HEK293 (cell line): ENCODE measurements around the gene QRICH2.
A peak's percentile ranks its signal among the peaks of the same experiment; 100 is the strongest.

Experiments used
- EGR2 ChIP-seq: fragments of 450-650 bp; formaldehyde crosslinking; IDR thresholded peaks from 2 replicates; pipeline ENCODE4 v1.5.1; 2016; ENCODE audit warnings: low read depth, missing biosample characterization, missing genetic modification characterization
- KLF16 ChIP-seq: fragments of 450-650 bp; formaldehyde crosslinking; IDR thresholded peaks from 2 replicates; pipeline ENCODE4 v1.5.1; 2017; ENCODE audit warnings: missing biosample characterization, missing genetic modification characterization
- PRDM6 ChIP-seq: fragments of 450-650 bp; formaldehyde crosslinking; IDR thresholded peaks from 2 replicates; pipeline ENCODE4 v1.5.1; 2017; ENCODE audit warnings: missing biosample characterization, missing genetic modification characterization
- SALL2 ChIP-seq: fragments of 450-650 bp; formaldehyde crosslinking; IDR thresholded peaks from 2 replicates; pipeline ENCODE4 v1.5.0; 2017; ENCODE audit warnings: missing biosample characterization, mild to moderate bottlenecking, missing genetic modification characterization, borderline replicate concordance
- SCRT2 ChIP-seq: fragments of 450-650 bp; formaldehyde crosslinking; IDR thresholded peaks from 2 replicates; pipeline ENCODE4 v1.5.1; 2016; ENCODE audit warnings: missing biosample characterization, missing genetic modification characterization
- SP7 ChIP-seq: fragments of 450-650 bp; formaldehyde crosslinking; IDR thresholded peaks from 2 replicates; pipeline ENCODE4 v1.5.1; 2016; ENCODE audit warnings: missing biosample characterization, missing genetic modification characterization
- TRIM28 ChIP-seq: IDR thresholded peaks from 2 replicates; pipeline ENCODE4 v1.6.1; 2011; ENCODE audit warnings: low read length, control low read depth, borderline replicate concordance
- WT1 ChIP-seq: fragments of 450-650 bp; formaldehyde crosslinking; IDR thresholded peaks from 2 replicates; pipeline ENCODE4 v1.5.1; 2016; ENCODE audit warnings: missing biosample characterization, missing genetic modification characterization
- ZBTB44 ChIP-seq: fragments of 450-650 bp; IDR thresholded peaks from 2 replicates; pipeline ENCODE4 v1.5.1; 2018; ENCODE audit warnings: missing biosample characterization, mild to moderate bottlenecking, missing genetic modification characterization
- ZBTB7A ChIP-seq: fragments of 450-650 bp; formaldehyde crosslinking; IDR thresholded peaks from 2 replicates; pipeline ENCODE4 v1.5.1; 2016; ENCODE audit warnings: low read depth, missing biosample characterization, missing genetic modification characterization
- ZFP3 ChIP-seq: fragments of 450-650 bp; formaldehyde crosslinking; IDR thresholded peaks from 2 replicates; pipeline ENCODE4 v1.5.1; 2016; ENCODE audit warnings: low read depth, missing biosample characterization, missing genetic modification characterization
- ZNF146 ChIP-seq: fragments of 450-650 bp; formaldehyde crosslinking; IDR thresholded peaks from 2 replicates; pipeline ENCODE4 v1.5.1; 2016; ENCODE audit warnings: missing biosample characterization, missing genetic modification characterization
- ZNF184 ChIP-seq: fragments of 450-650 bp; IDR thresholded peaks from 2 replicates; pipeline ENCODE4 v1.5.1; 2018; ENCODE audit warnings: missing biosample characterization, mild to moderate bottlenecking, missing genetic modification characterization
- ZNF239 ChIP-seq: fragments of 450-650 bp; formaldehyde crosslinking; IDR thresholded peaks from 2 replicates; pipeline ENCODE4 v1.5.1; 2016; ENCODE audit warnings: missing biosample characterization, missing genetic modification characterization
- ZNF280D ChIP-seq: fragments of 450-650 bp; formaldehyde crosslinking; IDR thresholded peaks from 2 replicates; pipeline ENCODE4 v1.5.1; 2016; ENCODE audit warnings: missing biosample characterization, missing genetic modification characterization
- ZNF398 ChIP-seq: fragments of 450-650 bp; formaldehyde crosslinking; IDR thresholded peaks from 2 replicates; pipeline ENCODE4 v1.5.1; 2017; ENCODE audit warnings: missing biosample characterization, missing genetic modification characterization
- ZNF423 ChIP-seq: fragments of 450-650 bp; formaldehyde crosslinking; IDR thresholded peaks from 2 replicates; pipeline ENCODE4 v1.5.1; 2016; ENCODE audit warnings: missing biosample characterization, missing genetic modification characterization
- ZNF449 ChIP-seq: fragments of 450-650 bp; formaldehyde crosslinking; IDR thresholded peaks from 2 replicates; pipeline ENCODE4 v1.5.1; 2017; ENCODE audit warnings: missing biosample characterization, mild to moderate bottlenecking, missing genetic modification characterization, moderate library complexity
- ZNF48 ChIP-seq: fragments of 450-650 bp; formaldehyde crosslinking; IDR thresholded peaks from 2 replicates; pipeline ENCODE4 v1.5.1; 2016; ENCODE audit warnings: missing biosample characterization, missing genetic modification characterization
- ZNF558 ChIP-seq: fragments of 450-650 bp; formaldehyde crosslinking; IDR thresholded peaks from 2 replicates; pipeline ENCODE4 v1.5.1; 2016; ENCODE audit warnings: missing biosample characterization, missing genetic modification characterization
- ZNF660 ChIP-seq: fragments of 450-650 bp; IDR thresholded peaks from 2 replicates; pipeline ENCODE4 v1.5.1; 2018; ENCODE audit warnings: missing biosample characterization, mild to moderate bottlenecking, missing genetic modification characterization
- ZNF692 ChIP-seq: fragments of 450-650 bp; formaldehyde crosslinking; IDR thresholded peaks from 2 replicates; pipeline ENCODE4 v1.5.1; 2016; ENCODE audit warnings: missing biosample characterization, missing genetic modification characterization
- ZNF843 ChIP-seq: fragments of 450-650 bp; formaldehyde crosslinking; IDR thresholded peaks from 2 replicates; pipeline ENCODE4 v1.5.1; 2016; ENCODE audit warnings: missing biosample characterization, missing genetic modification characterization
- ZSCAN16 ChIP-seq: fragments of 450-650 bp; formaldehyde crosslinking; IDR thresholded peaks from 2 replicates; pipeline ENCODE4 v1.5.1; 2016; ENCODE audit warnings: missing biosample characterization, missing genetic modification characterization
- ZSCAN23 ChIP-seq: fragments of 450-650 bp; formaldehyde crosslinking; IDR thresholded peaks from 2 replicates; pipeline ENCODE4 v1.5.1; 2016; ENCODE audit warnings: missing biosample characterization, missing genetic modification characterization
- ZSCAN30 ChIP-seq: fragments of 450-650 bp; IDR thresholded peaks from 2 replicates; pipeline ENCODE4 v1.5.1; 2018; ENCODE audit warnings: missing biosample characterization, mild to moderate bottlenecking, missing genetic modification characterization, moderate library complexity
- ZSCAN4 ChIP-seq: fragments of 450-650 bp; formaldehyde crosslinking; IDR thresholded peaks from 2 replicates; pipeline ENCODE4 v1.5.1; 2017; ENCODE audit warnings: missing biosample characterization, missing genetic modification characterization

Gene QRICH2

GRCh38 chr17:76353599-76354316, 45.7 kb upstream of the QRICH2 start, which contains the start of gene PRPSAP1 (continued):
- 0 out of 2 replicates have a peak, but pooled peaks have one; percentile 5 for TF ChIP-seq ZNF398
- no peak for TF ChIP-seq ZBTB44 (tag by site-specific recombination)
- peak; percentile 89 for TF ChIP-seq ZSCAN23 (tag by site-specific recombination)
- peak; percentile 77 for TF ChIP-seq ZSCAN30 (tag by site-specific recombination)
- no peak; the same call in 1 of the 2 replicates for TF ChIP-seq ZNF239 (tag by site-specific recombination)
- TF ChIP-seq ZSCAN16 (tag by site-specific recombination) = no peak
- peak; percentile 43; the same call in 1 of the 2 replicates for TF ChIP-seq WT1 (tag by site-specific recombination)
- TF ChIP-seq SALL2 = no peak
- TF ChIP-seq ZNF48 (tag by site-specific recombination) = no peak
- TF ChIP-seq ZNF184 (tag by site-specific recombination) = no peak
- no peak for TF ChIP-seq ZNF692 (tag by site-specific recombination)
- peak; percentile 88 for TF ChIP-seq ZNF843 (tag by site-specific recombination)
- peak; percentile 96 for TF ChIP-seq ZNF449 (tag by site-specific recombination)
- no peak for TF ChIP-seq ZFP3 (tag by site-specific recombination)
- TF ChIP-seq ZNF280D (tag by site-specific recombination) = no peak
- peak; percentile 95 for TF ChIP-seq SP7
- peak; percentile 29; the same call in 1 of the 2 replicates for TF ChIP-seq ZNF558 (tag by site-specific recombination)
- peak; percentile 72 for TF ChIP-seq ZBTB7A
- 0 out of 2 replicates have a peak, but pooled peaks have one; percentile 13 for TF ChIP-seq EGR2
- TF ChIP-seq ZSCAN4 = no peak; the same call in 1 of the 2 replicates
- TF ChIP-seq ZNF423 (tag by site-specific recombination) = no peak
- peak; percentile 67; the same call in 1 of the 2 replicates for TF ChIP-seq TRIM28
- TF ChIP-seq SCRT2 (tag by site-specific recombination) = peak; percentile 54; the same call in 1 of the 2 replicates
- no peak for TF ChIP-seq PRDM6 (tag by site-specific recombination)
- no peak; the same call in 1 of the 2 replicates for TF ChIP-seq ZNF660 (tag by site-specific recombination)
- peak; percentile 21; the same call in 1 of the 2 replicates for TF ChIP-seq ZNF146 (tag by site-specific recombination)
- TF ChIP-seq KLF16 (tag by site-specific recombination) = peak; percentile 99
